ENCODE results near the gene GRK3. TPM values are rescaled to one million over a fixed set of nuclear protein-coding genes. Genes with fewer than 3 reads are reported as not detected.

The GRK3 gene
- total RNA-seq, 2 donors from 2014 or later: 6.2 to 9.1 TPM

- TF ChIP-seq, protein P1, sequence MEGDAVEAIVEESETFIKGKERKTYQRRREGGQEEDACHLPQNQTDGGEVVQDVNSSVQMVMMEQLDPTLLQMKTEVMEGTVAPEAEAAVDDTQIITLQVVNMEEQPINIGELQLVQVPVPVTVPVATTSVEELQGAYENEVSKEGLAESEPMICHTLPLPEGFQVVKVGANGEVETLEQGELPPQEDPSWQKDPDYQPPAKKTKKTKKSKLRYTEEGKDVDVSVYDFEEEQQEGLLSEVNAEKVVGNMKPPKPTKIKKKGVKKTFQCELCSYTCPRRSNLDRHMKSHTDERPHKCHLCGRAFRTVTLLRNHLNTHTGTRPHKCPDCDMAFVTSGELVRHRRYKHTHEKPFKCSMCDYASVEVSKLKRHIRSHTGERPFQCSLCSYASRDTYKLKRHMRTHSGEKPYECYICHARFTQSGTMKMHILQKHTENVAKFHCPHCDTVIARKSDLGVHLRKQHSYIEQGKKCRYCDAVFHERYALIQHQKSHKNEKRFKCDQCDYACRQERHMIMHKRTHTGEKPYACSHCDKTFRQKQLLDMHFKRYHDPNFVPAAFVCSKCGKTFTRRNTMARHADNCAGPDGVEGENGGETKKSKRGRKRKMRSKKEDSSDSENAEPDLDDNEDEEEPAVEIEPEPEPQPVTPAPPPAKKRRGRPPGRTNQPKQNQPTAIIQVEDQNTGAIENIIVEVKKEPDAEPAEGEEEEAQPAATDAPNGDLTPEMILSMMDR (IDR thresholded peaks at IDR 0.05): no peak
- Histone ChIP-seq H3K4me1 (no peaks in the 10 kb centered on the region), H3K36me3 (no peaks in the 10 kb centered on the region), H3K9me3 (peaks cover 0 to 13% of the 10 kb centered on the region in 2 donors), H3K27me3 (no peaks in the 10 kb centered on the region), H3K4me3 (no peak overlapping the region), H3K27ac (no peak overlapping the region)
- DNase-seq (ENCODE audit: low spot score): no peak
Measured at GRCh38 chr22:25637672-25638071, 73.2 kb downstream of the GRK3 start.

DNA sequence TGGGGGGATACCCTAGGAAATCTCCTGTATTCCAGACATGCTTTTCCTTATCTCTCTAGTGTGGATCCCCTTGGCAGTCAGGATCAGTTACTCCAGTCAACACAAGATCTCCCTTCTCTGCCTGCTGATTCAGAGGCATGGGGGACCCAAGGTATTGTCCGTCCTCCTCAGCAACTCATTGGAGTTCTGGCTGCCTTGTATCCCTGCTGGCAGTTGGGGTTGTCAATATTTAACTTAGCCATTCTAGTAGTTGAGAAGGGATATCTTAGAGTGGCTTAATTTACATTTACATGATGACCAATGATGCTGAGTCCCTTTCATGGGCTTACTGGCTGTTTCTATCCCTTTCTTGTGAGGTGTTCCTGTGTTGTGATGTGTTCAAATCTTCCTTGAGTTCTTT lies 74.2 kb downstream of the GRK3 start:
- DNase-seq (ENCODE audit: low spot score): no peak
- TF ChIP-seq, protein P1 (IDR thresholded peaks at IDR 0.05): no peak
- no peak overlapping the region for H3K27ac ChIP-seq
- no peaks in the 10 kb centered on the region for H3K27me3 ChIP-seq
- no peaks in the 10 kb centered on the region for H3K4me1 ChIP-seq
- no peak overlapping the region for H3K4me3 ChIP-seq
- peaks cover 0 to 13% of the 10 kb centered on the region in 2 donors for H3K9me3 ChIP-seq
- no peaks in the 10 kb centered on the region for H3K36me3 ChIP-seq

DNA sequence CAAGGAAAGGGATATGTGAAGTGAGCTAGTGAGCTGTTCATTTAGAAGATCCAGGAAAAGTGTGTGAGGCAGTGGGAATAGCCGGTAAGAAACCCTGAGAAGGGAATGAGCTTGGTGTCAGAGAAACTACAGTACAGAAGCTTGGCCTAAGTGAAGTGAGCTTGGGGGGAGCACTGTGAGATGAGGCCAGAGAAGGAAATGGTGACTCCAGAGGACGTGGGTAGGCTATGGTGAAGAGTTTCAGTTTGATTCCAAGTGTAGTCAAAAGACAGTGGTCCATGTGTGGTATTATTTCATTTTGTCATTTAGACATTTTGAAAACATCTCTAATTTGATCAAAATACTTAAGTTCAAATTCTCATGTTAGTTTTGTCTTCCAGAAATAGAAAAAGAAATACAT lies 77.2 kb downstream of the GRK3 start:
- TF ChIP-seq, protein P1 (IDR thresholded peaks at IDR 0.05): no peak
- Histone ChIP-seq H3K4me3 (no peak overlapping the region), H3K27ac (no peak overlapping the region), H3K36me3 (no peaks in the 10 kb centered on the region), H3K4me1 (peaks cover 0 to 14% of the 10 kb centered on the region in 2 donors), H3K27me3 (no peaks in the 10 kb centered on the region), H3K9me3 (peaks cover 0 to 13% of the 10 kb centered on the region in 2 donors)
- DNase-seq (ENCODE audit: low spot score): no peak

DNA sequence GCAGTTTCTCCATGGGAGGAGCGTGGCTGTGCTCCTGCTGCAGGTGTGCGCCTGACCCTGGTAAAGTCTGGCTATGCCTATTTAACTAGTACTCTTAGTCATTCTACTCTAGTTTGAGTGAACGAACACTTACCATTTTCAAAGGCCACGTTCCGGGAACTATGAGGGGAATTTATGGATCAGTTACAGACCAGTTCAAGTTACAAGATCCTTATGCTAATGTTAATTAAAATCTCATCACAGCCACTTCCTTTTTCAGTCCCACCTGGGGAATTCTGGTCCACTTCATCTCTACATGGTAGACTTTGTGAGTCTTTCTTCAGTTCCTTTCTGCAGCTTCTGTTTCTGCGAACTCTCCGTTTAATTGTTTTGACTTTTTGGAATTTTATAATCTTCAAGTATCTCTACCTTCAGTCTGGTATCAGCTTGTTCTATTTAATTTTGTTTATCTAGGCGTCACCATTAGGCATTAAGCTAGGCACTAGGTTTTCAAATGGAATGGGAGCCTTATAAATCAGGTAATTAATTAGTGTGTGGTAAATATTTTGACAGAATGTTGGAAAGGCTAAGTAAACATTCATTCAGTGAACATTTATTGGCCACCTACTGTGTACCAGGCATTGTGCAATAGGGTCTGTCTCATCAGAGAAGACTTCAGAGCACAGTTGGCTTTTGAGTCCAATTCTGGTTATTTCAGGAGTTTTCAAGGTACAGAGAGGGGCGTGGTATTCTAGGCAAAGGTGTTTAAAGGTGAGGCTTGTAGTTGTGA lies 78.9 kb downstream of the GRK3 start:
- Histone ChIP-seq H3K9me3 (peaks cover 0 to 13% of the 10 kb centered on the region in 2 donors), H3K36me3 (no peaks in the 10 kb centered on the region), H3K4me1 (peaks cover 0 to 14% of the 10 kb centered on the region in 2 donors), H3K27me3 (no peaks in the 10 kb centered on the region), H3K4me3 (no peak overlapping the region), H3K27ac (peak overlapping the region; percentile 8 to 65)
- DNase-seq (ENCODE audit: low spot score): no peak
- TF ChIP-seq, protein P1 (IDR thresholded peaks at IDR 0.05): no peak

- Histone ChIP-seq H3K4me3 (no peak overlapping the region), H3K4me1 (peaks cover 0 to 14% of the 10 kb centered on the region in 2 donors), H3K36me3 (no peaks in the 10 kb centered on the region), H3K9me3 (peaks cover 0 to 13% of the 10 kb centered on the region in 2 donors), H3K27ac (peak overlapping the region; percentile 8 to 65), H3K27me3 (no peaks in the 10 kb centered on the region)
- no peak for DNase-seq (ENCODE audit: low spot score)
- TF ChIP-seq, protein P1 (IDR thresholded peaks at IDR 0.05): no peak
Measured at GRCh38 chr22:25644122-25644521, 79.6 kb downstream of the GRK3 start.

Data from right atrium auricular region (tissue), 2 donors.